ENCODE results near the gene LYZL4.

LYZL4 gene

GRCh38 chr3:42425736-42426407 is 15.5 kb upstream of the LYZL4 start:
- no peak for DNase-seq (ENCODE audit: low read depth)

GRCh38 chr3:42424911-42425310 is 14.5 kb upstream of the LYZL4 start:
- DNase-seq (ENCODE audit: low read depth), result no peak

- DNase-seq (ENCODE audit: low read depth), result no peak
Observed at GRCh38 chr3:42421818-42422796, 11.7 kb upstream of the LYZL4 start.

GRCh38 chr3:42419563-42419962 is 9.2 kb upstream of the LYZL4 start:
- DNase-seq (ENCODE audit: low read depth), result no peak

DNA sequence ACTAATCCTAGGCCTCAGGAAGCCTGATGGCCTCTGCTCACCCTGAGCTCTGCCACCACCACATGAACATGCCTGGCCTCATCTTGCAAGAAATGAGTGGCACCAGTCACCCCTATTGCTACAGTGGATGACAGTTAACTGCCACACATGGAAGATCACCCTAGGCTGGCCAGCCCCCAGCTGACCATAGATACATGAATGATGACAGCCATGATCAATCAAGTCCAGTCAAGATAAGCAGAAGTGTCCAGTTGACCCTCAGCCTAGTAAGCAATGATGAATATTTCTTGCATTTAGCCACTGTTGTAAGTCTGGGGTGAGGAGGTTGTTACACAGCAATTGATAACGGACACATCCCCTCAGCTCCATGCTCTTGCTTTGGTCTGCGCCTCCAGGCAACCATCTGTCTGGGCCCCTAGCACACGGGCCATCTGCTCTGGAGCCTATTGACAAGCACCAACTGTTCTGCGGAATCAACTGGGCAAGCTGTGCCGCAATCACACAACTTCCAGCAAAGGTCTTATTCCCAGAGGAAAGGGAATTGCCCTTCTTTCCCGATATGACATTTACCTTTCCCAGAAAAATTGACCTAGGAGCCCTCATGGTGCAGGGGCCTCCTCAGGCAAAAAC is 2.2 kb upstream of the LYZL4 start:
- no peak for DNase-seq (ENCODE audit: low read depth)

- DNase-seq (ENCODE audit: low read depth), result no peak
Observed at GRCh38 chr3:42411429-42411828, 1.0 kb upstream of the LYZL4 start.

DNA sequence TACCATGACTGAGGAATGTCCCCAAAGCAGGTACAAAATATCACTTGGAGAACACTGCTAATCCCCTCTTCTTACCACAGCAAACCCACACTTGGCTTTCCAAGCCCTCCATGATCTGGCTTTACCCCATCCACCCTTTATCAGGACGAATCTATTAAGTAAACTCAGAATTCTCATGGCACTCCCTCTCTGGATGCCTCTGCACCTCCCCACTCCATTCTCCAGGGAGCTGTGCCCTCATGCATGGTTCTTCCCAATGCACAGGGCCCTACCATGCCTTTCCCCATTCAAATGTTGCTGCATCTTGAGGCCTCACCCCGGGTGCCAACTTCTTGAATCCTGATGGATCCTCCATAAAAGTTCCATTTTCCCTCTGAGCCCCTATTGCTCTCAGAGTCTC is 2.3 kb downstream of the LYZL4 start:
- no peak for DNase-seq (ENCODE audit: low read depth)

DNA sequence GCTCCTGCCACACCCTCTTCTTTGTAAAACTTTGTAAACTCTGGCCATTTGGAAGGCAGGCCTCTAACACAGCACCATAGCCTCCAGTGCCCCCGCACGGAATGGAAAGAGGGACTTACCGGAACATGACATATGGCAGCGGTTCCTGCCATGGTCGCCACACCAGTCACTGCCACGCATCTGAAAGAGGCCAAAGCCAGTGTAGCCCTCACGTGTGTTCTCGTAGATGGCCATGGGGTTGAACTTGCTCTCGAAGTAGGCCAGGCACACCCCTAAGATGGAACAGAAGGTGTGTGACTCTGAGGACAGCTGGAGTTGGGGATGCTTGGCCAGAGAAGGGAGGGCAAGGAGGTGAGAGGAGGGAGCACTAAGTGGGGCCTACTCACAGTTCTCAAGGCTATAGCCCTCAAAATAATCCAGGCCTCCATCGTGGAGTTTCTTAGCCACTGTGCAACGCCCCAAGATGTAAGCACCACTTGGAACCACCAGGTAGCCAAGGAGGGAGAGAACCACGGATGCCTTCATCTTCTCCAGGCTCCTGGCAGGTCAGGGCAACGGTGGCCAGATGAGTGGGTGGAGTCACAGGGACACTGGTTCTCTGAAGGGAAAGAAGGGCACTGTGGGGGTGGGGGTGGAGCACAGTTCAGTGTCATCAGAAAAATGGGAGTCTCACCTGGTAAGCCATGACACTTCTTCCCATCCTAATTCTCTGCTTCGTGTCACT is 3.5 kb downstream of the LYZL4 start:
- no peak for DNase-seq (ENCODE audit: low read depth)

- no peak for DNase-seq (ENCODE audit: low read depth)
Observed at GRCh38 chr3:42405857-42406256, 4.6 kb downstream of the LYZL4 start.

DNA sequence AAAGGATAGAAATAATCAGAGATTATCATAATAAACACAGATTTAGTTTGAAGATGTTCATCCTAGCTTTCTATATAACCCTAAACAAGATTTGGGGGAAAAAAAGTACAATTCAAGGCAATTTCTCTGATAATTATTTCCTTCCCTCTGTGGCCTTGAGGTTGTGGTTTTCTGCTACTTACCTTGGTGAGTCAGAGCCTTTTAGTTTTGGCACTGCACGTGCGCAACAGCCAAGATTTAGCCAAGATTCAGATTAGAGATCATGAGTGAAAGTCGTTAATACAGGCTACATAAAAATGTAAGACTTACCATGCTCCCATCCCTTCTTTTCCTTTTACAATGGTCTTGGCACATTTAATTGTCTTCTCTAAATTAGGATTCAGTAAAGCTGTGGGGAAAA is 6.7 kb downstream of the LYZL4 start:
- DNase-seq (ENCODE audit: low read depth), result no peak

- no peak for DNase-seq (ENCODE audit: low read depth)
Observed at GRCh38 chr3:42402394-42403096, 7.9 kb downstream of the LYZL4 start.

GRCh38 chr3:42398080-42398479 is 12.3 kb downstream of the LYZL4 start:
- no peak for DNase-seq (ENCODE audit: low read depth)

GRCh38 chr3:42397644-42398043 is 12.8 kb downstream of the LYZL4 start:
- no peak for DNase-seq (ENCODE audit: low read depth)

DNA sequence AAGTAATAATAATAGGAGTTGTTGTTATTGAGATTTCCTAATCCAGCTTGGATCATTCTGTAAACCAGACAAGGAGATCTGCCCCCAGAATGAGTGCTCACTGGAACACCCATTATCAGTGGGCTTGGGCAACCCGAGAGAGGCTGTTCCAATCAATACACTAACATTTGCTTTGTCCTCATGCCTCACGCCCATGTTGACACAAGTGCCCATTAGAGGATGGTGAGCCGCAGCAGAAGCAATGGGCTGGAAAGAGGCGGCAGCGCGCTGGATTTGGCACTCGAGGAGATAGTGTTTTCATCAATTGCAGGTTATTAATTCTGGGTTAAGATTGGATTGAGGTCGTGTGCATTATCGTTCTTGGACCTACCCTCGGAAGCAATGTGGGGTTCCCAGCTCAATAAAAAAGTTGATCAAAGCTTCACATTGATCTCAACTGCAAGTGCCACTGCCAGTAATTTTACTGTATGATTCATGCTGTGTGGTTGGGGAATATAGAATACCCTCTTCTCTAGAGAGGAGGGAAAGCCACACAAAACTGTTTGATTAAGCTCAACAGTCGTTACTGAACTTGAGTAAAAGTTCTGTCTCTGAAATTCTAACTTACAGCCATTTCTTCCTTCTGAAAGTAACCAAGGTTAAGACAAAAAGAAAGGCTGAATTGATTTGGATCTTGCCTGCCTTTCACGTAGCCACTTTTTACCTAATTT is 15.7 kb downstream of the LYZL4 start:
- DNase-seq (ENCODE audit: low read depth), result no peak

DNA sequence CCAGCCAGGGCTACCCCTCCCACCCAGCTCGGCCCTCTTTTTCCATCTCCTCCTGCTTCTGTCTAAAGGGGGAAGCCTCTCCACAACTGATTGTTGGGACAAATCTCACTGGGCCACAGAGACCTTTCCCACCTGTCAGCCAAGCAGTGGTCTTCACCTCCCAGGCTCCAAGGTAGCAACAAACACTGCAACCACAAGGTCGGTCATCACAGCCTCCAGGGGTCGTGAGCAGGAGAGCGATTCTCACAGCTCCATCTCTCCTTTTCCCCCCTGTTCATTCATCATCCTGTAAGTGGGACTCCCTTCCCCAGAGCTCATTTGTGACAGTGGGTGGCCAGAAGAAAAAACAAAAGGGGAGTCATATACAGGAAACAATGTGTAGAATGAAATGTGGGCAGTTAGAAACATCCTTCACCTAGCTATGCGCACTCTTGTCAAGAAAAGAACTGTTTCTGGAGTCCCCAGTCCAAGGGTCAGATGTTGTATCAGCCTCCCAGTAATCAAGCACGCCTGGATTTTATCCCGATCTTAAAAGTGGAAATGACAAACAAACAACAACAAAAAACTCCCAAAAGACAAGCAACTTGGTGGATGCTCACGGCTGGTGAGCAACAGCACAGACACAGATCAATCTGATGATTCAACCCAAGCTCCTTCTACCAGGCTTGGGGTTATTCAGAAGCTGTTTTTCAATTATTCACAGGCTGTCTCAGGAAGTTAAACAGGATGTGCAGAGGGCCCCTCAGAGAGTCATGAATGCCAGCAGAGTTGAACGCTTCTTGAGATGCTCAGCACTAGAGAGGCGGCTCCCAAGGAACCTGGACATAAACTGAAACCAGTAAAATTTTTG is 22.4 kb downstream of the LYZL4 start:
- DNase-seq (ENCODE audit: low read depth), result no peak

DNA sequence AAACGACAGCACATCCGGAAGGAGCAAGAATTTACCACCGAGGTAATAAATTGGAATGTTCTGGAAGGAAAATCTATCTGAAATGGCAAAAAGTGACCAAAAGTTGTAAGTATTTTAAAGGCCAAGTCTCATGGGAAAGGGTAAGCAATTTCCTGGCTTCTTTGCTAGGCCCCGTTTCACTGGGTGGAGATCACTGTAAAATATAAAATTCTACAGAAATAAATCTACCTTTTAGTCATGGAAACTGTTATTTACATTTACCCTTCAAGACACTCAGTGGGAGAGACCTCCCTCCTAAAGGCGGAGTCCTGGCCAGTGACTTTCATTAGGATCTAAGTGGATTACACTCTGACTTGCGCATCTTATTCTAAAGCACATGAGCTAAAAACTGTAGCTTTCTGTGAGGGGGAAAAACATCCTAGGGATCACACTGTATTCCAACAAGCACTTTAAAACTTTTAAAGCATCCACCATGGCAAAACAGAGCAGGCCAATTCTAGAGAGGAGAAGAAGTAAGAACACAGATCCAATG is 28.8 kb downstream of the LYZL4 start:
- DNase-seq (ENCODE audit: low read depth), result no peak

DNA sequence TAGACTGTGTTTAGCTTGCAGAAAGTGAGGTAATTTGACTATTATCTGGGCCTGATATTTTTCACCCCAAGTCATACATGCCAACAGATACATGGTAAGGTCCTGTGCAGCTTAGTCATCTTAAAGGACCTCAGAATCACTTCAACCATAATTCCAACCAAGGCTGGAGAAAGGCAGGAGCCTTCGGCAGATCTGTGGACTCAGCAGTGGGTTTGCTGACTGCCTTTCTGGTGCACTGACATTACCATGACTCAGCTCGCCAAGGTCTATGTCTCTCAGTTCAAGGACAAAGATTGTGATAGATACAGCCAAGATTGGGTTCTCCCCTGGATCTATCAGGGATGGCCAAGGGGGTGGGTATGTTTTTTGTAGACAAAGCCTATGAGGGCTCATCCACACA is 32.7 kb downstream of the LYZL4 start:
- DNase-seq (ENCODE audit: low read depth), result no peak

GRCh38 chr3:42376344-42376798 is 34.0 kb downstream of the LYZL4 start:
- no peak for DNase-seq (ENCODE audit: low read depth)

DNA sequence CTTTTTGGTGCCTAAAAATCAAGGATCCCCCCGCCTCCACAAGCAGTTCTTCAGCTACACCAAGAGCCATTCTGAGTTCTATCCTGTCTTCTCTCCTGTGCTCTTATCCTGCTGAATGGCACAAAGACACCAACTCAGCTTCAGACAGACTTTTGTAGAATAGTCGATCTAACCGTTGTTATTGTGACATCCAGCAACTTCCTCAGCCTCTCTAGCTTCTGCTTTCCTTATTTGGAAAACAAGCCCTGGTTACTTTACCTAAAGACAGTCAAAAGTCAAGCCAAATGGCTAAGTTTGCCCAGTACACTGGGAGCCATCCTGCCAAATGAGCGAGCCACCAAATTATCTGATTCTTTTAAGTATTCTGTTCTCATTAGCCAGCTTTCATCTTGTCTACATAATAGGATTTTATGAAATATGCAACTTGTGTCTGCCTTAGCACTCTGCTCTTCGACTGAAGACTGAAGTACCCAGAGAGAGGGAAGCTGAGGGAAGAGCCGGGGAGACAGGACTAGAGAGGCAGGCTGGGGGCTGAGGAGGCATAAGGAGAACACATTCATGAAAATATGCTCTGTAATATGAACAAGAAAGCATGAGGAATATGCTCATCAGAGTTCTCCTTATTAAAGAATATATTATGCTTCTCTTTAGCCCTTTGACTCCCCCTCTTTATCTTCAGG is 35.1 kb downstream of the LYZL4 start:
- DNase-seq (ENCODE audit: low read depth), result no peak

Measured in CMK (cell line).